GM18502 (cell line): ENCODE measurements around the gene ITGA5.
"Not testable (repeated sequence)": the region's sequence is repeated elsewhere in the genome, so short reads cannot be mapped to it uniquely, and the experiment has no call there.

Experiments used
- ATAC-seq: cut with Tn5 transposase; IDR thresholded peaks from one replicate; pipeline ENCODE4 v1.9.1; 2021; ENCODE audit warnings: mild to moderate bottlenecking; ENCODE audit not compliant: unreplicated experiment, poor library complexity

The ITGA5 gene

DNA sequence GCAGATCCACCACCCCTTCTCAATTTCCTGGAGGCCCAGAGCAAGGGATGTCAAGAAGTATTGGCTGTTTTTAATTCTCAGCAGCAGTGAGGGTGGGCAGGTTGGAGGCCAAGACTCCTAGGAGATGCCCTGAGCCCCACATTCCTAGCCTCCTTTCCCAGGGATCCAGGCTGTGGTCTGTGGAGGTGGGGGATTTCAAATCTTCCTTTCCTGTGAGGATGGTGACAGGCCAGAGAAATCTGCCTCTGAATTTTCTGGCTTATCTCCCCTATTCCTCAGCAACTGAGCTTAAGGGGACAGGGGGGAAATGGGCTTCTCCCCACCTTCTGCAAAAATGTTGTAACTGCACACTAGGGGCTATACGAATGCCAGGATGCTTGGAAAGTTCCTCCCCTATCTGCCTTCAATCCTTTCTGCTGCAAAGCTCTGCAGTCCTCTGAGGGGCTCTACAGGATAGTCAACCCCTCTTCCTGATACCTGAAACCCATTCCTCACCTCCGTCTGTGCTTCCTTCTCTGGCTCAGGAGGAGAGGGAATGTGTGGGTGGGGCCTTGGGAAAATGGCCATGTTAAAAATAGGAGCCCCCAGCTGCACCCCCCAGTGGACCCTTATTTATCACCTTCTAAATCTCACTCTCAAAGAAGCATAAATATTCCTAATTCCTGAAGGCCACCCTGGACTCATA, 61.4 kb downstream of the ITGA5 start:
- no peak for ATAC-seq

DNA sequence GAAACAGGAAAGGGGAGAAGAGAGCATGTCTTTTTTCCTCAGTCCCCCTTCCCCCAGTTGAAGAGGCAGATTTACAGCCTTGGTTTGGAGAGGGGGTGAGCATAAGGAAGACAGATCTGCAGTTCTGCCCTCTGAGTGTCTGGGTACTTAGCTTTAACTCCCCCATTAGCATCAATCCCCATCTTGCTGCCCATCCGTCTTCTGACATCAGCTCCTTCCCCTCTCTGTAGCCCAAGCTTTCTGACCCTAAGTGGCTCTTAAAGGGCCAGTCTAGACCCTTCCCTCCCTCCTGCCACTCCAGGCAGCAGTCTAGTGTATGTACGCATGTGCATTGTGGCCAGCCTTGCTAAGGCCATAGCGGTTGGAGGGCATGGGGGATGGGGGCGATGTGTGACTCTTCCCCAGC, 62.1 kb downstream of the ITGA5 start:
- no peak for ATAC-seq

GRCh38 chr12:54356228-54356627, 62.8 kb downstream of the ITGA5 start:
- no peak for ATAC-seq

GRCh38 chr12:54355104-54355815, 63.8 kb downstream of the ITGA5 start:
- ATAC-seq: no peak

DNA sequence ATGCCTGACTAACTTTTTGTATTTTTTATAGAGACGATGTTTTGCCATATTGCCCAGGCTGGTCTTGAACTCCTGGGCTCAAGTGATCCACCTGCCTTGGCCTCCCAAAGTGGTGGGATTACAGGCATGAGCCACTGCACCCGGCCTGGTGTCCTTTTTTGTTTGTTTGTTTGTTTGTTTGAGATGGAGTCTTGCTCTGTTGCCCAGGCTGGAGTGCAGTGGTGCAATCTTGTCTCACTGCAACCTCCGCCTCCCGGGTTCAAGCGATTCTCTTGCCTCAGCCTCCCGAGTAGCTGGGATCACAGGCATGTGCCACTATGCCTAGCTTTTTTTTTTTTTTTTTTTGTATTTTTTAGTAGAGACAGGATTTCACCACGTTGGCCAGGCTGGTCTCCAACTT, 64.8 kb downstream of the ITGA5 start:
- not testable (repeated sequence) for ATAC-seq

GRCh38 chr12:54352891-54353874, 65.9 kb downstream of the ITGA5 start:
- no peak for ATAC-seq

- no peak for ATAC-seq
These were observed 67.0 kb downstream of the ITGA5 start for GRCh38 chr12:54352022-54352531.

DNA sequence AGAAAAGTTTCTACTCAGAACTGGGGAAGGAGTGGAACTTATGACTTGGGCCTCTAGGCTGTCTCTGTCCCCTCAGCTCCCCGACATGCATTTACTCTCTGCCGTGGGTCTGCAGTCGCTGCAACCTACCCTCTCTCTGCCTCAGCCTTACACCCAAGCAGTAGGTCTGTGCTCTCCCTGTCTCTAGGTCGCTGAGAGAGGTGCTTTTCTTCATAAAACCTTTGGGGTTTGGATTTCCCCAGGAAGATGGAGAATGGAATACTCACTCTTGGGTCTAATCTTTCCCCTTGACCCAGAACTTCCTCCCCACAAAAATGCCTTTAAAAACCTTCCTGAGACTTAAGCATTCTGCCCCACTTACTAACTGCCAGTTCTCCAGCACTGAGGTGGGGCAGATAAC, 67.7 kb downstream of the ITGA5 start:
- no peak for ATAC-seq

- ATAC-seq: no peak
These were observed 68.3 kb downstream of the ITGA5 start for GRCh38 chr12:54350743-54351142.

- ATAC-seq: no peak
These were observed 69.4 kb downstream of the ITGA5 start for GRCh38 chr12:54349679-54350078.

DNA sequence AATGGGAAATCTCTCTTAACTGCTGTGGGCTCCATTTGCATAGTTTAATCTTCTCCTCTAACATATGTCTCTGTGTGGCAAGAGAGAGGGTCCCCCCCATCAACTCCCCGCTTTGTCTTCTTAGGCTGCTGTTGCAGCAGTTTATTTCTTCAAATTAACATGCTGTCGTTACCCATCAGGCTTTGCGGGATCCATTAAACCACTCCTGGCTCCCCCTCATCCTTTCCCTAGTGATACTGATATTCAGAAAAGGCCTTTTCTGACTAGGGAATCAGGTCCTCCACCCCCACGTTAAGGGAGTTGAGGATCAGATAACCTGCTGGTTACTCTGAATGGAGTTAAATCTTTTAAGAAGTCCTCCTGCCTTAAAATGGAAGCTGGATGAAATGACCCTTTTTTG, 70.0 kb downstream of the ITGA5 start:
- no peak for ATAC-seq
